Kidney (tissue), 14 donors: ENCODE measurements around the gene RAET1E. TPM values are rescaled to one million over a fixed set of nuclear protein-coding genes. Genes with fewer than 3 reads are reported as not detected.

Experiments
- DNase-seq, 5 donors: peaks; one replicate each; pipeline ENCODE4 v3.0.0-alpha.2; 2013 to 2020
- FAIRE-seq: peaks from 2 replicates; lab custom pipeline; 2012; peaks lifted over from hg19 to GRCh38; lab: Jason Lieb, UNC
- H3K27ac ChIP-seq, 2 donors: one replicate each; pipeline ENCODE4 v1.7.0; 2013; ENCODE audit warnings: low read depth in 2 of 2, low read length in 2 of 2, inconsistent platforms in 1 of 2
- H3K27me3 ChIP-seq: one replicate; pipeline ENCODE4 v1.7.1; 2013; ENCODE audit warnings: low read length, inconsistent platforms; ENCODE audit not compliant: control insufficient read depth, insufficient read depth
- H3K36me3 ChIP-seq, 3 donors: one replicate each; pipeline versions ENCODE4 v1.7.0 to v1.7.1; 2013; ENCODE audit warnings: low read length in 3 of 3, control low read depth in 1 of 3, inconsistent platforms in 1 of 3; ENCODE audit not compliant: insufficient read depth in 3 of 3, control insufficient read depth in 2 of 3
- H3K4me1 ChIP-seq, 3 donors: one replicate each; pipeline versions ENCODE4 v1.7.0 to v1.7.1; 2013; ENCODE audit warnings: low read length in 3 of 3, inconsistent platforms in 1 of 3, low read depth in 1 of 3; ENCODE audit not compliant: control insufficient read depth in 2 of 3, insufficient read depth in 2 of 3
- H3K4me3 ChIP-seq, 3 donors: one replicate each; pipeline versions ENCODE4 v1.7.0 to v1.8.1; 2013; ENCODE audit warnings: low read length in 3 of 3, control low read depth in 1 of 3, inconsistent platforms in 1 of 3
- H3K9ac ChIP-seq, 3 donors: one replicate each; pipeline versions ENCODE4 v1.7.0 to v1.7.1; 2013; ENCODE audit warnings: low read length in 3 of 3, control low read depth in 1 of 3, inconsistent platforms in 1 of 3
- H3K9me3 ChIP-seq, 3 donors: one replicate each; pipeline versions ENCODE4 v1.7.0 to v1.7.1; 2013; ENCODE audit warnings: low read length in 3 of 3, control low read depth in 1 of 3, inconsistent platforms in 1 of 3; ENCODE audit not compliant: control insufficient read depth in 2 of 3, insufficient read depth in 1 of 3
- CTCF ChIP-seq: IDR thresholded peaks from 3 replicates; pipeline ENCODE4 v1.5.1; 2012; ENCODE audit warnings: mild to moderate bottlenecking, moderate library complexity, borderline replicate concordance; ENCODE audit not compliant: insufficient read depth; ENCODE audit errors: extremely low read depth
- intact Hi-C: fragments of 100-400 bp; cut with DNase I; formaldehyde crosslinking; loops from one replicate; pipeline ENCODE4 v1.11.1; 2022
- polyA plus RNA-seq: library from polyadenylated mRNA; stranded (reverse); fragments of 350-450 nt; fragmentation: Illumina TruSeq; extraction: RNeasy Lipid Tissue Mini Kit (QIAGEN cat#74804); gene quantifications from one replicate; pipeline ENCODE4 v1.2.3, GENCODE V29; 2014; ENCODE audit warnings: low read depth, low replicate concordance; ENCODE audit not compliant: insufficient read depth
- total RNA-seq: library from RNA; stranded (reverse); fragmentation: NEBNext Ultra II Directional; extraction: Animal tissue kit (Norgen Biotek cat#: 25700); gene quantifications from one replicate; pipeline ENCODE4 v1.2.1, GENCODE V29; 2021
- donor health status: control.
- donor health status: control.
- donor health status: control.
- donor health status: control.
- donor health status: control.
- donor health status: DM: yes; HTN: yes; CAD: no.
- donor health status: Normal renal cell carcinoma (clear cell type).

The RAET1E gene
- total and polyA plus RNA-seq, 2 donors from 2014 or later: 1.0 to 3.1 TPM

GRCh38 chr6:149869275-149869892 lies 28.5 kb downstream of the RAET1E start:
- Histone ChIP-seq H3K4me3 (no peak overlapping the region), H3K36me3 (no peaks in the 10 kb centered on the region), H3K9me3 (no peaks in the 10 kb centered on the region), H3K27me3 (no peaks in the 10 kb centered on the region), H3K9ac (no peak overlapping the region), H3K27ac (no peak overlapping the region), H3K4me1 (peaks cover 0 to 10% (median 2%) of the 10 kb centered on the region in 3 donors)
- DNase-seq: no peak
- TF ChIP-seq CTCF: no peak
- intact Hi-C loops: no loop called here
- FAIRE-seq: no peak

- no peak for TF ChIP-seq CTCF
- DNase-seq (no peak), FAIRE-seq (no peak)
- H3K27ac ChIP-seq: no peak overlapping the region
- no peaks in the 10 kb centered on the region for H3K27me3 ChIP-seq
- H3K36me3 ChIP-seq: no peaks in the 10 kb centered on the region
- intact Hi-C loops: no loop called here
- H3K4me3 ChIP-seq: no peak overlapping the region
- H3K9ac ChIP-seq: no peak overlapping the region
- no peaks in the 10 kb centered on the region for H3K9me3 ChIP-seq
- H3K4me1 ChIP-seq: peaks cover 0 to 10% (median 2%) of the 10 kb centered on the region in 3 donors
Measured at GRCh38 chr6:149867876-149868640, 29.9 kb downstream of the RAET1E start.

GRCh38 chr6:149864578-149865535 lies 33.1 kb downstream of the RAET1E start:
- Histone ChIP-seq H3K9ac (peak overlapping the region in 2 of 3 donors; percentile 67 to 70), H3K36me3 (no peaks in the 10 kb centered on the region), H3K27ac (peak overlapping the region; percentile 93), H3K27me3 (no peaks in the 10 kb centered on the region), H3K4me1 (peaks cover 2 to 19% (median 10%) of the 10 kb centered on the region in 3 donors), H3K4me3 (peak overlapping the region; percentile 44 to 67 (median 47)), H3K9me3 (no peaks in the 10 kb centered on the region)
- FAIRE-seq (no peak), DNase-seq (peak in 3 of 5 donors; percentile 53 to 86 (median 80))
- intact Hi-C loops: no loop called here
- peak; percentile 60 for TF ChIP-seq CTCF
